ENCODE results near the gene POP7.
A peak's percentile ranks its signal among the peaks of the same experiment; 100 is the strongest.
"Not testable (repeated sequence)": the region's sequence is repeated elsewhere in the genome, so short reads cannot be mapped to it uniquely, and the experiment has no call there.

The POP7 gene

GRCh38 chr7:100711369-100711768 lies 5.4 kb downstream of the POP7 start:
- peak in 1 of 42 donors; percentile 20 for DNase-seq
- intact Hi-C loops (cut with DNase I): no loop called here

GRCh38 chr7:100714725-100715124 lies 8.8 kb downstream of the POP7 start:
- intact Hi-C loops (cut with DNase I): no loop called here

GRCh38 chr7:100717073-100717472 lies 11.2 kb downstream of the POP7 start:
- intact Hi-C loops (cut with DNase I); DNase-seq: not testable (repeated sequence)

More at GRCh38 chr7:100714725-100715124, 8.8 kb downstream of the POP7 start:
- peak in 1 of 42 donors; percentile 4 for DNase-seq

- peak in 1 of 42 donors; percentile 5 for DNase-seq
- intact Hi-C loops (cut with DNase I): no loop called here
Observed at GRCh38 chr7:100719523-100720278, 13.8 kb downstream of the POP7 start.

- intact Hi-C loops (cut with DNase I): no loop called here
- peak in 1 of 42 donors; percentile 13 for DNase-seq
Observed at GRCh38 chr7:100720279-100720670, 14.4 kb downstream of the POP7 start, which contains the start of gene EPO. EPO (plus strand) TSS chr7:100720468; CDS start chr7:100720981, 513 bp downstream.

- peak in 2 of 42 donors; percentile 1 to 12 for DNase-seq
- intact Hi-C loops (cut with DNase I): no loop called here
Observed at GRCh38 chr7:100720671-100721504, 15.0 kb downstream of the POP7 start.

- intact Hi-C loops (cut with DNase I): no loop called here
- peak in 1 of 42 donors; percentile 9 for DNase-seq
Observed at GRCh38 chr7:100721505-100721812, 15.5 kb downstream of the POP7 start.

- intact Hi-C loops (cut with DNase I): no loop called here
- DNase-seq: peak in 1 of 42 donors; percentile 7
Observed at GRCh38 chr7:100722480-100723212, 16.7 kb downstream of the POP7 start.

- peak in 2 of 42 donors; percentile 1 to 11 for DNase-seq
- intact Hi-C loops (cut with DNase I): no loop called here
Observed at GRCh38 chr7:100723732-100724275, 17.9 kb downstream of the POP7 start.

GRCh38 chr7:100724364-100724763 lies 18.4 kb downstream of the POP7 start:
- intact Hi-C loops (cut with DNase I): not testable (repeated sequence)

GRCh38 chr7:100726996-100727761 lies 21.3 kb downstream of the POP7 start:
- intact Hi-C loops (cut with DNase I): no loop called here
- peak in 2 of 42 donors; percentile 1 to 7 for DNase-seq

More at GRCh38 chr7:100724364-100724763, 18.4 kb downstream of the POP7 start:
- DNase-seq: not testable (repeated sequence)

GRCh38 chr7:100728196-100728595 lies 22.3 kb downstream of the POP7 start:
- intact Hi-C loops (cut with DNase I): no loop called here
- no peak for DNase-seq

GRCh38 chr7:100730136-100730800 lies 24.3 kb downstream of the POP7 start:
- intact Hi-C loops (cut with DNase I): no loop called here

GRCh38 chr7:100731937-100732636 lies 26.2 kb downstream of the POP7 start:
- DNase-seq: no peak
- intact Hi-C loops (cut with DNase I): no loop called here

More at GRCh38 chr7:100730136-100730800, 24.3 kb downstream of the POP7 start:
- DNase-seq: no peak

GRCh38 chr7:100735730-100736129 lies 29.8 kb downstream of the POP7 start:
- no peak for DNase-seq
- intact Hi-C loops (cut with DNase I): no loop called here

- no peak for DNase-seq
- intact Hi-C loops (cut with DNase I): no loop called here
Observed at GRCh38 chr7:100736671-100737070, 30.8 kb downstream of the POP7 start.

GRCh38 chr7:100739934-100740333 lies 34.0 kb downstream of the POP7 start:
- intact Hi-C loops (cut with DNase I): no loop called here
- no peak for DNase-seq

Measured in head of caudate nucleus (tissue), 42 donors.